SKM-1 treated with dmso at 0.1 percent for 144 hours (cell line): ENCODE measurements around the gene SESN1.

Experiments
- DNase-seq: peaks from one replicate; lab custom pipeline; 2025; ENCODE audit not compliant: unreplicated experiment; lab: John Stamatoyannopoulos, UW

The SESN1 gene

DNA sequence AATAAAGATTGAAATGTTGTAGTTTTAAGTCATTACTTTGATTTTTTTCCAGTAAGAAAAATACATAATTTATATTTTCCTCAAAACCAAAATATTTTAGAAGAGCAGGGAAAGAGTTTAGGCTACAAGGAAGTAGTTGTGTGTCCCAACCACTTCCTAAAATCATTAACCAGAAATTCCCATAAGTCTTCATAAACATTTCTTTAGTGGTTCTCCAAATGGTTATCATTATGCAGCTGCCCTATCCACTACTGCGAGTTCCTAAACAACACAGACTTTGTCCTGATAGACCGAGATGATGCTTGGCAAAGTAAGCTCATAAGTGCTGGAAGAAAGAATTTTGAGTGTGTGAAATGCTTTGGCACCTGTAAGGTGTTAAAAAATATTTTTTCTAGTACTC, 152.8 kb downstream of the SESN1 start:
- no peak for DNase-seq

DNA sequence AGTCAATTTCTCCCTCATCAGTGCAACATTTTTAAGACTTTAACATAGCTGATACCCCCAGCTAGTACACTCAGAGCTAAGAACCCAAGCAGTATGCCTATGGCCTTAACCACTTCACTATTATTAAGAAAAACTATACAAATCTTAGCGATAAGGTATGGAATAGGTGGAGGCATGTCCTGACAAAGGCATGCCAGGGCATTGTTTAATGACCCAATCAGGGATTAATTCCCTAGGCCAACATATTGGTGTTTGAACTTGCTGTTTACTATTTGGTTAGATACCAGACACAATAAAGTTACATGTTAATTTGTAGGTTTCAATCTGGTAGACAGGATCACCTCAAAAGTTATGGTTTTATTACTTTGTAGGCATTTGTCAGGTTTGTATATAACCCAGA, 153.4 kb downstream of the SESN1 start:
- DNase-seq: no peak

DNA sequence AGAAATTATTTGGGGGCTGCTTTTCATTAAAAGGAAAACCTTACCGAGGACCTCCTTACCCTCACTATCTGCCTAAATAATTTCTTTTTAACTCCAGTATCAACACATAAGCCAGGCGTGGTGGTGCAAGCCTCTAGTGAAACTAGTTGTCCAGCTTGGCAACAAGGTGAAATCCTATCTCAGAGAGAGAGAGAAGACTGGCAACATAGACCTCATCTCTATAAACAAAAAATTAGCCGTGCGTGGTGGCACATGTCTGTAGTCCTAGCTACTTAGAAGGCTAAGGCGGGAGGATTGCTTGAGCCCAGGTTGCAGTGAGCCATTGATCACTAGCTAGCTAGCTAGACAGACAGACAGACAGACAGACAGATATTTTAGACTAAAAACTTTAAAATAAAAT, 153.9 kb downstream of the SESN1 start:
- no peak for DNase-seq

DNA sequence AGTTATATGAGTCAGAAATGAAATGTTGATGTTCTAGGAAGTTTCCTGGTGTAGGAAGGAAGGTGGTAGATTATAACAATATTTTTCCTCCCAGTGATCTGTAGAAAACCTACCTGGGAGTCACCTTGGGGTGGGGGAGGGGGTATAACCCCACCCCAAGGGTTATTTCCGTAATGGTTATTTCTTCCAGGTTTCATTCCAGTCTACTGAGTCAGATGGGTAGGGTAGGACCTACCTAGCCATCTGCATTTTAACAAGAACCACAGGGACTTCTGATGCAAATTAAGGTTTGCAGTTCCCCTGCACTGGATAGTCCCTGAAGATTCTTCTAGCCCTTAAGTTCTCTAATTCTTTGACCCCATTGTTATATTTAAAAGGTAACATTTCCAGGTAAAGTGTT, 157.5 kb downstream of the SESN1 start:
- no peak for DNase-seq
